Measurements from ENCODE around the gene POLE4.

POLE4 gene

GRCh38 chr2:74958274-74959105, at the start of gene POLE4:
TSS of gene POLE4 (plus strand) at chr2:74958643. CDS start at chr2:74958680, 37 bp downstream.
- DNase-seq (ENCODE audit: low read depth, low spot score): peak; percentile 91

- DNase-seq (ENCODE audit: low read depth, low spot score): peak; percentile 25
Measured at GRCh38 chr2:74908748-74909444, 49.5 kb upstream of the POLE4 start.

- DNase-seq (ENCODE audit: low read depth, low spot score): no peak
Measured at GRCh38 chr2:74910245-74910644, 48.2 kb upstream of the POLE4 start.

- DNase-seq (ENCODE audit: low read depth, low spot score): no peak
Measured at GRCh38 chr2:74911061-74911460, 47.4 kb upstream of the POLE4 start.

GRCh38 chr2:74915743-74916142, 42.7 kb upstream of the POLE4 start:
- DNase-seq (ENCODE audit: low read depth, low spot score): no peak

DNA sequence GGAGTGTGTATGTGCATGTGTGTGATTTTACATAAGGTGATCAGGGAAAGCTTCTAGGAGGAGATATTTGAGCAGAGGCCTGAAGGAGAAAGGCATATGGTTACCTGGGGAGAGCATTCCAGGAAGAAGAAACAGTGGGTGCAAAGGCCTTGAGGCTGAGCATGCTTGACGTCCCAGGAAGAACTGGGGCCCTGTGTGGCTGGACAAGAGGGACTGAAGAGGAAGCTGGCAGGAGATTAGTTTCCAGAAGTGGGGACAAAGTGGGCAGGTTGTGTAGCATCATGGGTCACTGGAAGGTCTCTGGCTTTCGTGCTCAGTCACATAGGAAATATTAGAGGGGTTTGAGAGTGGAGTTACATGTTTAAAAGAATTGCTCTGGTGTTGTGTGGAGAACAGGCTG, 42.0 kb upstream of the POLE4 start:
- no peak for DNase-seq (ENCODE audit: low read depth, low spot score)

- DNase-seq (ENCODE audit: low read depth, low spot score): peak; percentile 27
Measured at GRCh38 chr2:74917702-74918619, 40.5 kb upstream of the POLE4 start.

DNA sequence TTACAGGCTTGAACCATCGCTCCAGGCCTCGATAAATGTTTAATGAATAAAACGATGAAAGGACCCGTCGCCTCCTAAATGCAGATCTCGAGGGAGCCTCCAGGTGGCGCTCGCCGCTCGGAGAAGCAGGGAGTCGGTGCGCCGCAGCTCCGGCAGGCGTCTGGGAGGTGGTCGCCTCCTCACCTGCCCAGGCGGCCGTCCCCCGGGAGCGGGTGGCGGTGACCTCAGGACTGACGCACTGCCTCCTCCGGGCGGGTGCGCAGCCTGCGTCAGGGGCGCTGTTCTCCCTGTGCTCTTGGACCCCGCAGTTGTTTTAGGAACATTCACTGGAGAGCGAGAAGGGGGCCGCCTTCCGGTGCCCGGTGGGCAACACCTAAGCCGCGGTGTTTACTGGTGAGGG, 38.6 kb upstream of the POLE4 start:
- DNase-seq (ENCODE audit: low read depth, low spot score): peak; percentile 85

DNA sequence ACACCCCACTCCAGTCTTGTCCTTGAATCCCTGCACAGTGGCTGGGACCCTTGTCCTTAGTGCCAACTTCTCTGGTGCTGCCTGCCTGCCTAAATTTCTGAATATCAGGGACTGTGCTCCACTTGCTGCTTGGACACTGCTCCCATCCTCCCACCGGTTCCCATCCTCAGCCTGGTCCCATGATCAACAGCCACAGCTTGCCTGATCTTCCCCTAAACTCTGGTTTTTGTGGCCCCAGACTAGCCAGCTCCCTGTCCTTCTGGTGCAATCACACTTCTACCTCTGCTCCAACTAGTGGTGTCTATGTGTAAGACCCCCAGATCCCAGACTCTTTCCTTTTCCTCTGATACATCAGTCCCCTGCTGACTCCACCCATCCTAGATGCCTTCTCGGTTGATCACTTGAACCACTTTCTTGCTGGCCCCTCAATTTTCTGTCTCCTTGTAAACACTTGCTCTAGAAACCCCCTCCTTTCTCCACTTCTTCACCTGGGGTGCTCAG, 37.2 kb upstream of the POLE4 start:
- peak; percentile 5 for DNase-seq (ENCODE audit: low read depth, low spot score)

DNA sequence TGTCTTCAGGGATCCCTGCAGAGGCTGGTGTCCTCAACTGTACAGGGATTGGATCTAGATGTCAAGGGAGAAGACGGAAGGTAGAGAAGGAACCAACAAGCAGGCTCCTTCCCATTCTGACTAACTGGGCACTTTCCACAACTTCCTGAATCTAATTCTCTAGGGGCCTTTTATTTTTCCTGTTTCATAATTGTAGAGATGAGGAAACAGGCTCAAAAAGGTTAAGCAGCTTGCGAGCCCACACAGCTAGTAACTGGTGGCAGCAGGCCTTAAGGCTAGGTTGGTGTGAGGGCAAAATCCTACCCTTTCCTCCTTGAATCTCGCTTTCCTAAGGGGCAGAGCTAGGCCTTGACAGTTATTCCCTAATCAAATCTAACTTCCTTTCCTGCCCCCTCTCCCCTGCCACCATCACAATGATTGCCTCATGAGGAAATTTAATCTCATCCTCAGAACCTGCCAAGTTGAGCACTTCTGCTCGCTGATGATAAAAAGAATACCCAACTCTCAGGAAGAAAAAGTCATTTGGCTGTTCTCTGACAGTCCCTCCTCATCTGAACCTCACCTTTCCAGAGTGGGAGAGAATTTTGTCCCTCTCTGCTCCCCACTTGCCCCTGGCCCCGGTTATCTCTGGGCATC, 35.7 kb upstream of the POLE4 start:
- no peak for DNase-seq (ENCODE audit: low read depth, low spot score)

DNA sequence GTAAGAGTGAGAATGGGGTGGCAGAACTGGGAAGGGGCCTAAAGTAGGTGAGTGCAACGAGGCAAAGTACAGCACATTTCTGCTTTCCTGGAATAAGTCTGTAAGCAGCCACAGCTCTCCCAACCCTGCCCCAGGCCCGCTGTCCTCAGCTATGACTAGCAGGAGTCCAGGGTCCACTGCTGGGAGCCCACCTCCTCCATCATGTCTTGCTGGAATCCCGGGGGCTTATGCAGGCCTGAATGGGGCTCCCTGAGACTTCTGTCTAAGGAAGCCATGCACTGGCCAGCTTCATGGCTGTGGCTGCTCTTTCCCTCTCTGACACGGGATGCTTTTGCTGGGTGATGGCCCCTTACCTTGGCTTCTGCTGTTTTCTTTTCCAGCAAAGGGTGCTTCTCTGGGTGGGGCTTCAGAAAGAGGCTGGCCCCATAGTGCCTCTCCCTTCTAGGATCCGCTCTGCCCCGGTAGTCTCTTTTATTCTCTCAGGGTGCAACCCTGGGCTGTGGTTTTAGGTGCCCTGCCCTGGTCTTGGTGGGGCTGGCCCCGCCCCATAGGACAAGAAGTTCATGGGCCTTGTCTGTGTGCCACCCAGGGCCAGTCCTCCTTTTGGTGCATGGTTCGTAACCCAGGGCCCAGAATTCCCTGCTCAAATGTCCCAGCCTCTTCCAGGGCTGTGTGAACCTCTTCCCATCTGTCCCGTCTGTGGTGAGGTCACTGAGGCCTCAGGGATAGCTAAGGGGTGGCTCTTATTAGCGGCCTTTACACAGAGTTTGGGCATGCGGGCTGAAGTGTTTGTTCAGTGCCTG, 33.8 kb upstream of the POLE4 start:
- peak; percentile 8 for DNase-seq (ENCODE audit: low read depth, low spot score)

- peak; percentile 49 for DNase-seq (ENCODE audit: low read depth, low spot score)
Measured at GRCh38 chr2:74925361-74925786, 33.1 kb upstream of the POLE4 start.

GRCh38 chr2:74927621-74928020, 30.8 kb upstream of the POLE4 start:
- DNase-seq (ENCODE audit: low read depth, low spot score): no peak

DNA sequence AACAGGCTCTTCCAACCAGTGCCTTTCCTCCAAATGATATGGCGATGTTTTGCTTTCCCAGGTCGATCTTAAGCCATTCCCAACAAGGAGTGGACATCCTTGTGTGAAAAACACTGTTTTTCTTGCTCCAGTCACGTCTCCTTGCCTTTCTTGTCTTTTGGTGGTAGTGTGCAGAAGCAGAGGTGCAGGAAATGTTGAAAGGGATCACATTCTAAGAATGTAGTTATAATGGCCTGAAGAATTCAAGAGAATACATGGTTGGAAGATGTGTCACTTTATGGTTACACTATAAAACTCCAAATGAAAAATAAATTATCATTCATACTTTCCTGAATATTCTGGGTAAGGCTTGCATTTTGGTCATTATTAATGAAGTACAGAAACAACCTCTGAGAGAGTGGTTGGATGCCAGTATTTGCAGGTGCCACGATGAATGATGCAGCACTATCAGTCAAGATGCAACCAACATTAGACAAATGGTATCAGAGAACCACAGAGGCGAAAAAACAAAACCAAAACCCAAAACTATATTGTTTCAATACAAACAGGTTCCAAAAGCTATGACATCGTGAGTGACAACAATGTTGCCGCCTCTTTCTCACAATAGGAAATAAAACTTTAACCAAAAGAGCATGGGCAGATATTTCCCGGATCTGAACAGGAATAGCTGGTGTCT, 27.5 kb upstream of the POLE4 start:
- DNase-seq (ENCODE audit: low read depth, low spot score): no peak

GRCh38 chr2:74931940-74932339, 26.5 kb upstream of the POLE4 start:
- no peak for DNase-seq (ENCODE audit: low read depth, low spot score)

DNA sequence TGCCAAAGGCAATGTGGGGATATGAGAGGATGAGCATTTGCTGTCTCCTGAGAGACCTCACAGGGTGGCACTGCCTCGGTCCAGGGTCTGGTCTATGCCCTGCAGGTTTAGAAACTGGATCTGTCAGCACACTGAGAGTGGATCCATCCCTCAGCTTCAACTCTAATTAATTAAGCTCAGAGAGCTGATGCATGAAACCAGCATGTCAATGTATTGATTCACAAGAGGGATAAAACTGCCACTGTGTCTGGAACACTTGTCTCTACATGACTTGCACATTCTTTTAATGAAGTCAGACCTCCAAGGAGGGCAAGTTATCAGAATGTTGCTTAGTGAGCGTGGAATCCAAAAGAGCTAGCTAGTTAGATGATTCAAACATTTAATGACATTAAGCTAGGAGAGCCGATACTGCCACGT, 22.5 kb upstream of the POLE4 start:
- no peak for DNase-seq (ENCODE audit: low read depth, low spot score)

- no peak for DNase-seq (ENCODE audit: low read depth, low spot score)
Measured at GRCh38 chr2:74937221-74937880, 21.1 kb upstream of the POLE4 start.

DNA sequence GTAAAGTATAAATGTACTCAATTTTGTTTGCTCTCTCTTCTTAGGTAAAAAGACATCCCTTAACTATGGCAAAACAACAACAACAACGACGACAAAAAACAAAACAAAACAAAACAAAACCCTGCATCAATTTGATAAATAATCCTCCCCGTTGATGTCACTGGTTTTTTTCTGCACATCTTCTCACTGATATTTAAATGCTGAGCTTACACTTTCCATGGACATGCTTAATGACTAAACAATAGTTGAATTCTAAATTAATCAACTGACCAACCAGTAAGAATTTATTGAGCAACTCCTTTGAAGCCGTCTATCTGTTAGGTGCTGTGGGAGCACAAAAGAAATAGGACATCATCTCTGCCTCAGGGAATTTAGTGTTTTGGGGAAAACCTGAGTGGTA, 20.2 kb upstream of the POLE4 start:
- no peak for DNase-seq (ENCODE audit: low read depth, low spot score)
